Measurements from ENCODE around the gene DSG3. TPM values are rescaled to one million over a fixed set of nuclear protein-coding genes. Genes with fewer than 3 reads are reported as not detected.

The DSG3 gene
- total RNA-seq, 1 experiment from 2014 or later: 0.05 TPM

- no TSS peak for BruUV-seq (replicated peaks)
- no peak overlapping the region for H3K9ac ChIP-seq (ENCODE audit: low read length)
- no peak for ATAC-seq
These were observed 3.4 kb upstream of the DSG3 start for GRCh38 chr18:31444142-31444541.

GRCh38 chr18:31445908-31446307 is 1.6 kb upstream of the DSG3 start:
- no peak overlapping the region for H3K4me3 ChIP-seq (replicated peaks in 1 of 2; ENCODE audit: low read depth in 1 of 2, low read length in 2 of 2)
- no peaks in the 10 kb centered on the region for H3K27me3 ChIP-seq (ENCODE audit: insufficient read depth, low read length)
- no peak overlapping the region for H3K9ac ChIP-seq (ENCODE audit: low read length)
- H3K9me3 ChIP-seq (ENCODE audit: control insufficient read depth in 1 of 2, insufficient read depth in 1 of 2, low read depth in 1 of 2, low read length in 2 of 2): no peaks in the 10 kb centered on the region
- ChIA-PET POLR2A (no interaction called here), CTCF (no interaction called here), RAD21 (ENCODE audit: low non-redundant PET in 1 of 2, low total read pairs in 2 of 2, uncharacterized antibody in 2 of 2, unreplicated experiment in 2 of 2) (no interaction called here)
- intact Hi-C loops (cut with micrococcal nuclease): no loop called here
- H3K36me3 ChIP-seq (ENCODE audit: control insufficient read depth in 1 of 2, insufficient read depth in 2 of 2, low read length in 2 of 2): no peaks in the 10 kb centered on the region
- no peaks in the 10 kb centered on the region for H3K79me2 ChIP-seq (ENCODE audit: insufficient read depth, low read length)
- no peaks in the 10 kb centered on the region for H3K4me1 ChIP-seq (ENCODE audit: control insufficient read depth in 1 of 2, insufficient read depth in 2 of 2, low read length in 2 of 2)
- peak overlapping the region; percentile 24 for H2AFZ ChIP-seq (ENCODE audit: low read depth, low read length, poor library complexity, severe bottlenecking)
- DNase-seq (ENCODE audit: low read depth, low spot score): no peak
- BruUV-seq (replicated peaks): no TSS peak
- no peak for ATAC-seq
- no peaks in the 10 kb centered on the region for H3K9me2 ChIP-seq (ENCODE audit: insufficient read depth)
- H3K4me2 ChIP-seq (ENCODE audit: low read length): no peak overlapping the region
- H3K27ac ChIP-seq (ENCODE audit: low read depth, low read length): no peak overlapping the region
- H4K20me1 ChIP-seq (ENCODE audit: insufficient read depth): no peaks in the 10 kb centered on the region
- TF ChIP-seq SRF (IDR thresholded peaks at IDR 0.05; ENCODE audit: low read depth) (no peak), EZH2phosphoT487 (IDR thresholded peaks at IDR 0.05; ENCODE audit: borderline replicate concordance) (no peak), CBX3 (IDR thresholded peaks at IDR 0.05; ENCODE audit: low read depth) (no peak), RAD21 (IDR thresholded peaks at IDR 0.05; ENCODE audit: low read depth) (no peak), POLR2AphosphoS5 (IDR thresholded peaks at IDR 0.05; ENCODE audit: low read depth, low read length) (no peak), ZNF274 (IDR thresholded peaks at IDR 0.05; ENCODE audit: low read depth, low read length) (no peak), CEBPB (IDR thresholded peaks at IDR 0.05; ENCODE audit: low read depth) (no peak), JUND (IDR thresholded peaks at IDR 0.05) (no peak), SIN3A (IDR thresholded peaks at IDR 0.05; ENCODE audit: low read depth) (no peak), ELF1 (IDR thresholded peaks at IDR 0.05; ENCODE audit: borderline replicate concordance, low read depth) (no peak), EGR1 (IDR thresholded peaks at IDR 0.05; ENCODE audit: low read depth) (no peak), FOSL1 (IDR thresholded peaks at IDR 0.05; ENCODE audit: low read depth) (no peak), POLR2A (IDR thresholded peaks at IDR 0.05; ENCODE audit: borderline replicate concordance, extremely low read depth, insufficient read depth, insufficient read length) (no peak), ZFX (IDR thresholded peaks at IDR 0.05) (no peak)
- TF ChIP-seq, protein P1, sequence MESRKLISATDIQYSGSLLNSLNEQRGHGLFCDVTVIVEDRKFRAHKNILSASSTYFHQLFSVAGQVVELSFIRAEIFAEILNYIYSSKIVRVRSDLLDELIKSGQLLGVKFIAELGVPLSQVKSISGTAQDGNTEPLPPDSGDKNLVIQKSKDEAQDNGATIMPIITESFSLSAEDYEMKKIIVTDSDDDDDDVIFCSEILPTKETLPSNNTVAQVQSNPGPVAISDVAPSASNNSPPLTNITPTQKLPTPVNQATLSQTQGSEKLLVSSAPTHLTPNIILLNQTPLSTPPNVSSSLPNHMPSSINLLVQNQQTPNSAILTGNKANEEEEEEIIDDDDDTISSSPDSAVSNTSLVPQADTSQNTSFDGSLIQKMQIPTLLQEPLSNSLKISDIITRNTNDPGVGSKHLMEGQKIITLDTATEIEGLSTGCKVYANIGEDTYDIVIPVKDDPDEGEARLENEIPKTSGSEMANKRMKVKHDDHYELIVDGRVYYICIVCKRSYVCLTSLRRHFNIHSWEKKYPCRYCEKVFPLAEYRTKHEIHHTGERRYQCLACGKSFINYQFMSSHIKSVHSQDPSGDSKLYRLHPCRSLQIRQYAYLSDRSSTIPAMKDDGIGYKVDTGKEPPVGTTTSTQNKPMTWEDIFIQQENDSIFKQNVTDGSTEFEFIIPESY (IDR thresholded peaks at IDR 0.05; ENCODE audit: extremely low read depth, insufficient replicate concordance, low read length): no peak

More at GRCh38 chr18:31444142-31444541, 3.4 kb upstream of the DSG3 start:
- no peaks in the 10 kb centered on the region for H4K20me1 ChIP-seq (ENCODE audit: insufficient read depth)
- H3K4me2 ChIP-seq (ENCODE audit: low read length): no peak overlapping the region
- H3K4me3 ChIP-seq (replicated peaks in 1 of 2; ENCODE audit: low read depth in 1 of 2, low read length in 2 of 2): no peak overlapping the region
- ChIA-PET POLR2A (no interaction called here), RAD21 (ENCODE audit: low non-redundant PET in 1 of 2, low total read pairs in 2 of 2, uncharacterized antibody in 2 of 2, unreplicated experiment in 2 of 2) (no interaction called here), CTCF (no interaction called here)
- H3K9me2 ChIP-seq (ENCODE audit: insufficient read depth): no peaks in the 10 kb centered on the region
- intact Hi-C loops (cut with micrococcal nuclease): no loop called here
- no peaks in the 10 kb centered on the region for H3K27me3 ChIP-seq (ENCODE audit: insufficient read depth, low read length)
- no peaks in the 10 kb centered on the region for H3K79me2 ChIP-seq (ENCODE audit: insufficient read depth, low read length)
- H3K36me3 ChIP-seq (ENCODE audit: control insufficient read depth in 1 of 2, insufficient read depth in 2 of 2, low read length in 2 of 2): no peaks in the 10 kb centered on the region
- H2AFZ ChIP-seq (ENCODE audit: low read depth, low read length, poor library complexity, severe bottlenecking): no peak overlapping the region
- no peaks in the 10 kb centered on the region for H3K4me1 ChIP-seq (ENCODE audit: control insufficient read depth in 1 of 2, insufficient read depth in 2 of 2, low read length in 2 of 2)
- TF ChIP-seq, protein P2, sequence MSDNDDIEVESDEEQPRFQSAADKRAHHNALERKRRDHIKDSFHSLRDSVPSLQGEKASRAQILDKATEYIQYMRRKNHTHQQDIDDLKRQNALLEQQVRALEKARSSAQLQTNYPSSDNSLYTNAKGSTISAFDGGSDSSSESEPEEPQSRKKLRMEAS (IDR thresholded peaks at IDR 0.05): no peak
- TF ChIP-seq ATF3 (IDR thresholded peaks at IDR 0.05) (no peak), YY1 (IDR thresholded peaks at IDR 0.05; ENCODE audit: extremely low read depth, insufficient replicate concordance, low read depth, low read length) (no peak), POLR2A (IDR thresholded peaks at IDR 0.05; ENCODE audit: borderline replicate concordance, extremely low read depth, insufficient read depth, insufficient read length) (no peak), ZNF274 (IDR thresholded peaks at IDR 0.05; ENCODE audit: low read depth, low read length) (no peak), CBX3 (IDR thresholded peaks at IDR 0.05; ENCODE audit: low read depth) (no peak), CEBPB (IDR thresholded peaks at IDR 0.05; ENCODE audit: low read depth) (no peak), JUND (IDR thresholded peaks at IDR 0.05) (no peak), SP1 (IDR thresholded peaks at IDR 0.05; ENCODE audit: low read depth) (no peak)
- H3K27ac ChIP-seq (ENCODE audit: low read depth, low read length): no peak overlapping the region
- no peak for DNase-seq (ENCODE audit: low read depth, low spot score)
- H3K9me3 ChIP-seq (ENCODE audit: control insufficient read depth in 1 of 2, insufficient read depth in 1 of 2, low read depth in 1 of 2, low read length in 2 of 2): no peaks in the 10 kb centered on the region
